Liver (tissue), 9 donors: ENCODE results near the gene MAVS. TPM values are rescaled to one million over a fixed set of nuclear protein-coding genes. Genes with fewer than 3 reads are reported as not detected.

Experiments used
- DNase-seq: peaks from one replicate; pipeline ENCODE4 v3.0.0-alpha.2; 2017; ENCODE audit warnings: low spot score
- H3K27ac ChIP-seq, 2 donors: one replicate each; pipeline ENCODE4 v1.7.0; 2013; ENCODE audit warnings: inconsistent platforms in 2 of 2, low read length in 2 of 2, control low read depth in 1 of 2, low read depth in 1 of 2, mild to moderate bottlenecking in 1 of 2
- H3K27me3 ChIP-seq, 4 donors: one replicate each; pipeline versions ENCODE4 v1.6.1 to v1.7.0; 2013; ENCODE audit warnings: low read length in 3 of 4, inconsistent platforms in 1 of 4, mild to moderate bottlenecking in 1 of 4, moderate library complexity in 1 of 4; ENCODE audit not compliant: control insufficient read depth in 4 of 4, insufficient read depth in 4 of 4
- H3K36me3 ChIP-seq, 4 donors: one replicate each; pipeline versions ENCODE4 v1.6.1 to v1.7.0; 2013; ENCODE audit warnings: low read length in 3 of 4, mild to moderate bottlenecking in 3 of 4, low read depth in 1 of 4, moderate library complexity in 1 of 4; ENCODE audit not compliant: control insufficient read depth in 4 of 4, insufficient read depth in 3 of 4
- H3K4me1 ChIP-seq, 4 donors: one replicate each; pipeline versions ENCODE4 v1.6.1 to v1.7.0; 2013; ENCODE audit warnings: low read length in 3 of 4, mild to moderate bottlenecking in 3 of 4, moderate library complexity in 1 of 4; ENCODE audit not compliant: control insufficient read depth in 4 of 4, insufficient read depth in 4 of 4
- H3K4me3 ChIP-seq, 3 donors: one replicate each; pipeline versions ENCODE4 v1.6.1 to v1.7.0; 2013; ENCODE audit warnings: low read length in 3 of 3, control low read depth in 1 of 3, low read depth in 1 of 3, mild to moderate bottlenecking in 1 of 3
- H3K9ac ChIP-seq, 2 donors: one replicate each; pipeline ENCODE4 v1.7.0; 2013; ENCODE audit warnings: low read length in 2 of 2, mild to moderate bottlenecking in 2 of 2, moderate library complexity in 2 of 2, control low read depth in 1 of 2, low read depth in 1 of 2
- H3K9me3 ChIP-seq, 4 donors: one replicate each; pipeline versions ENCODE4 v1.6.1 to v1.7.0; 2013; ENCODE audit warnings: low read length in 3 of 4; ENCODE audit not compliant: control insufficient read depth in 4 of 4
- EGR1 ChIP-seq, 2 donors: IDR thresholded peaks; 2 replicates each; pipeline ENCODE4 v1.6.1; 2016 to 2018; ENCODE audit warnings: antibody characterized with exemption in 2 of 2, low read depth in 2 of 2
- FOXA2 ChIP-seq: IDR thresholded peaks from 2 replicates; pipeline ENCODE4 v1.6.1; 2016; ENCODE audit warnings: antibody characterized with exemption
- GABPA ChIP-seq, 2 donors: IDR thresholded peaks in 1 of 2; conservative IDR thresholded peaks in 1 of 2; 2 replicates each; pipeline ENCODE4 v1.6.1; 2016; ENCODE audit warnings: antibody characterized with exemption in 2 of 2, mild to moderate bottlenecking in 1 of 2, moderate library complexity in 1 of 2
- HNF4A ChIP-seq, 2 donors: conservative IDR thresholded peaks; 2 replicates each; pipeline ENCODE4 v1.6.1; 2016; ENCODE audit warnings: antibody characterized with exemption in 2 of 2, mild to moderate bottlenecking in 2 of 2
- HNF4G ChIP-seq: IDR thresholded peaks from 2 replicates; pipeline ENCODE4 v1.6.1; 2016; ENCODE audit warnings: antibody characterized with exemption
- RAD21 ChIP-seq, 2 donors: IDR thresholded peaks; 2 replicates each; pipeline ENCODE4 v1.6.1; 2016; ENCODE audit warnings: antibody characterized with exemption in 2 of 2, mild to moderate bottlenecking in 2 of 2
- RXRA ChIP-seq, 2 donors: IDR thresholded peaks; 2 replicates each; pipeline ENCODE4 v1.6.1; 2017 to 2018; ENCODE audit warnings: antibody characterized with exemption in 2 of 2, mild to moderate bottlenecking in 1 of 2
- SP1 ChIP-seq: IDR thresholded peaks from 2 replicates; pipeline ENCODE4 v1.6.1; 2018; ENCODE audit warnings: antibody characterized with exemption, mild to moderate bottlenecking
- YY1 ChIP-seq: IDR thresholded peaks from 2 replicates; pipeline ENCODE4 v1.6.1; 2016; ENCODE audit warnings: antibody characterized with exemption, mild to moderate bottlenecking
- WGBS: extraction: QIAGEN DNeasy Blood & Tissue Kit; methylation state at CpG from one replicate; pipeline ENCODE4 v1.1.7; 2013; 5-methylcytosine and 5-hydroxymethylcytosine counted together
- polyA plus RNA-seq, 2 donors: library from polyadenylated mRNA; stranded (reverse) in 1 of 2; unstranded in 1 of 2; fragments of 200-250 nt in 1 of 2; fragments of >200 nt in 1 of 2; fragmentation: Nextera tagmentation in 1 of 2; extraction: Ambion mirVana in 1 of 2; gene quantifications; one replicate each; pipeline versions ENCODE4 v1.2.1 to v1.2.3, GENCODE V29; 2013 to 2015
- total RNA-seq, 2 donors: library from RNA; depleted of rRNA; stranded (reverse); fragments of >200 nt; gene quantifications; one replicate each; pipeline ENCODE4 v1.2.3, GENCODE V29; 2014
- TF ChIP-seq, protein P1 (sequence below): IDR thresholded peaks from 2 replicates; pipeline ENCODE4 v1.6.1; 2016; ENCODE audit warnings: antibody characterized with exemption, mild to moderate bottlenecking
- TF ChIP-seq, protein P2 (sequence below): fragments of 150-350 bp; IDR thresholded peaks from 2 replicates; pipeline ENCODE4 v1.5.1; 2017; ENCODE audit warnings: improper control_type of control experiment, low read depth, low read length; ENCODE audit not compliant: missing input control
- TF ChIP-seq, protein P3 (sequence below): IDR thresholded peaks from 2 replicates; pipeline ENCODE4 v1.6.1; 2016; ENCODE audit warnings: antibody characterized with exemption
- TF ChIP-seq, protein P4 (sequence below): IDR thresholded peaks from 2 replicates; pipeline ENCODE4 v1.6.1; 2016; ENCODE audit warnings: antibody characterized with exemption
- TF ChIP-seq, protein P5 (sequence below): IDR thresholded peaks from 2 replicates; pipeline ENCODE4 v1.6.1; 2016; ENCODE audit warnings: antibody characterized with exemption
- donor health status: healthy.
- donor health status: healthy.
- donor health status: healthy.
- donor health status: healthy.
- donor health status: healthy.

The MAVS gene
- total and polyA plus RNA-seq, 4 donors, result 4.7 to 20.9 (median 11.9) TPM

DNA sequence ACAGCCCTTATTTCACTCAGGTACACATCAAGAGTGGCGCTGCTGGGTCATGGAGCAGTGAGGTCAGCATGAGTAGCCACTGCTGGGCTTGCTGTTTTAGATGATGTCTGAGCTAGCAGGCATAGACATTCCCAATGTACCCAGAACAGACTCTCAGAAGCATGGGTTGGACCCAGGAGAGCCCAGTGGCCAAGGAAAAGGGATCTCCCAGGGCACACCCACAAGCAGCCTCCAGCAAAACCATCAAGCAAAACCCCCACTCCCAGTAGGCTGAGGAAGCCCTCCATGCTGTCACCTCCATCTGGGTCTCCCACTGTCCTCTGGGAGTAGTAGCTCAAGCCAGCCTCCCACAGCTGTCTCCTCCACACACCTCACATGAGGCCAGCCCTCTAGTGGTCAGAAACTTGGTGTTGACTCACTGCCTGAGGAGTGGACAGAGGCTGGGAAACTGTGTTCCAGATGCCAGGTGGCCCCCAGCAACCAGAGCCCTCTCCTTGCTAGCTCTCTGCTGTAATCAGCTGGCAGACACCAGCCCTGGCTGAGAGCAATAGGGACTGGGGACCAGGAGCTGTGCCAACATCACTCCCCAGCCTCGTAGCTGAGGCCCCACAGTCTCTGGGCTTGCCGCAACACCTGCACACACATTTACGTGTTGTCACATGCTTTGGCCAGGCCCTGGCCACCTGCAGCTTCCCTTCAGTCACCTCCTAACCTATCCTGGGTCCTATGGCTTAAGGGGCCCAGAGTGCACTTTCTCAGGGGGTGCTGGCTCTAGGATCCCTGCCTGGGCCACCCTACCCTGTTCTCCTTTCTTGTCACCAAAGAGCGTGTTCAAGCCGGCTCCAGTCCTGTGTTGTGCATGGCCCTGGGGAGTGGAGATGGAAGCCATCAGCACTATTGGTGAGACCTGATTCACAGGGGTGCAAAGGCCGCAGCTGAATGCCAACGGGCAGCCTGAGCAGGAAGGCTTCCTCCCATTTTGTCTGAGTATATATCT, 28.2 kb upstream of the MAVS start:
- Histone ChIP-seq H3K36me3 (peaks cover 0 to 12% (median 7%) of the 10 kb centered on the region in 4 donors), H3K9ac (no peak overlapping the region), H3K4me3 (no peak overlapping the region), H3K27ac (peak overlapping the region; percentile 6 to 43), H3K9me3 (no peaks in the 10 kb centered on the region), H3K27me3 (no peaks in the 10 kb centered on the region), H3K4me1 (peaks cover 0 to 21% (median 13%) of the 10 kb centered on the region in 4 donors)
- 80% methylated on average over 8 of the region's 8 CpGs for WGBS
- TF ChIP-seq, protein P1, sequence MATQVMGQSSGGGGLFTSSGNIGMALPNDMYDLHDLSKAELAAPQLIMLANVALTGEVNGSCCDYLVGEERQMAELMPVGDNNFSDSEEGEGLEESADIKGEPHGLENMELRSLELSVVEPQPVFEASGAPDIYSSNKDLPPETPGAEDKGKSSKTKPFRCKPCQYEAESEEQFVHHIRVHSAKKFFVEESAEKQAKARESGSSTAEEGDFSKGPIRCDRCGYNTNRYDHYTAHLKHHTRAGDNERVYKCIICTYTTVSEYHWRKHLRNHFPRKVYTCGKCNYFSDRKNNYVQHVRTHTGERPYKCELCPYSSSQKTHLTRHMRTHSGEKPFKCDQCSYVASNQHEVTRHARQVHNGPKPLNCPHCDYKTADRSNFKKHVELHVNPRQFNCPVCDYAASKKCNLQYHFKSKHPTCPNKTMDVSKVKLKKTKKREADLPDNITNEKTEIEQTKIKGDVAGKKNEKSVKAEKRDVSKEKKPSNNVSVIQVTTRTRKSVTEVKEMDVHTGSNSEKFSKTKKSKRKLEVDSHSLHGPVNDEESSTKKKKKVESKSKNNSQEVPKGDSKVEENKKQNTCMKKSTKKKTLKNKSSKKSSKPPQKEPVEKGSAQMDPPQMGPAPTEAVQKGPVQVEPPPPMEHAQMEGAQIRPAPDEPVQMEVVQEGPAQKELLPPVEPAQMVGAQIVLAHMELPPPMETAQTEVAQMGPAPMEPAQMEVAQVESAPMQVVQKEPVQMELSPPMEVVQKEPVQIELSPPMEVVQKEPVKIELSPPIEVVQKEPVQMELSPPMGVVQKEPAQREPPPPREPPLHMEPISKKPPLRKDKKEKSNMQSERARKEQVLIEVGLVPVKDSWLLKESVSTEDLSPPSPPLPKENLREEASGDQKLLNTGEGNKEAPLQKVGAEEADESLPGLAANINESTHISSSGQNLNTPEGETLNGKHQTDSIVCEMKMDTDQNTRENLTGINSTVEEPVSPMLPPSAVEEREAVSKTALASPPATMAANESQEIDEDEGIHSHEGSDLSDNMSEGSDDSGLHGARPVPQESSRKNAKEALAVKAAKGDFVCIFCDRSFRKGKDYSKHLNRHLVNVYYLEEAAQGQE, result no peak
- peak; percentile 79 to 89 for TF ChIP-seq RAD21 (IDR thresholded peaks at IDR 0.05)
- TF ChIP-seq, protein P2, sequence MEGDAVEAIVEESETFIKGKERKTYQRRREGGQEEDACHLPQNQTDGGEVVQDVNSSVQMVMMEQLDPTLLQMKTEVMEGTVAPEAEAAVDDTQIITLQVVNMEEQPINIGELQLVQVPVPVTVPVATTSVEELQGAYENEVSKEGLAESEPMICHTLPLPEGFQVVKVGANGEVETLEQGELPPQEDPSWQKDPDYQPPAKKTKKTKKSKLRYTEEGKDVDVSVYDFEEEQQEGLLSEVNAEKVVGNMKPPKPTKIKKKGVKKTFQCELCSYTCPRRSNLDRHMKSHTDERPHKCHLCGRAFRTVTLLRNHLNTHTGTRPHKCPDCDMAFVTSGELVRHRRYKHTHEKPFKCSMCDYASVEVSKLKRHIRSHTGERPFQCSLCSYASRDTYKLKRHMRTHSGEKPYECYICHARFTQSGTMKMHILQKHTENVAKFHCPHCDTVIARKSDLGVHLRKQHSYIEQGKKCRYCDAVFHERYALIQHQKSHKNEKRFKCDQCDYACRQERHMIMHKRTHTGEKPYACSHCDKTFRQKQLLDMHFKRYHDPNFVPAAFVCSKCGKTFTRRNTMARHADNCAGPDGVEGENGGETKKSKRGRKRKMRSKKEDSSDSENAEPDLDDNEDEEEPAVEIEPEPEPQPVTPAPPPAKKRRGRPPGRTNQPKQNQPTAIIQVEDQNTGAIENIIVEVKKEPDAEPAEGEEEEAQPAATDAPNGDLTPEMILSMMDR, result peak; percentile 60
- TF ChIP-seq RXRA (IDR thresholded peaks at IDR 0.05), result peak in 1 of 2 donors; percentile 29
- TF ChIP-seq FOXA2, result no peak
- peak; percentile 64 for DNase-seq

DNA sequence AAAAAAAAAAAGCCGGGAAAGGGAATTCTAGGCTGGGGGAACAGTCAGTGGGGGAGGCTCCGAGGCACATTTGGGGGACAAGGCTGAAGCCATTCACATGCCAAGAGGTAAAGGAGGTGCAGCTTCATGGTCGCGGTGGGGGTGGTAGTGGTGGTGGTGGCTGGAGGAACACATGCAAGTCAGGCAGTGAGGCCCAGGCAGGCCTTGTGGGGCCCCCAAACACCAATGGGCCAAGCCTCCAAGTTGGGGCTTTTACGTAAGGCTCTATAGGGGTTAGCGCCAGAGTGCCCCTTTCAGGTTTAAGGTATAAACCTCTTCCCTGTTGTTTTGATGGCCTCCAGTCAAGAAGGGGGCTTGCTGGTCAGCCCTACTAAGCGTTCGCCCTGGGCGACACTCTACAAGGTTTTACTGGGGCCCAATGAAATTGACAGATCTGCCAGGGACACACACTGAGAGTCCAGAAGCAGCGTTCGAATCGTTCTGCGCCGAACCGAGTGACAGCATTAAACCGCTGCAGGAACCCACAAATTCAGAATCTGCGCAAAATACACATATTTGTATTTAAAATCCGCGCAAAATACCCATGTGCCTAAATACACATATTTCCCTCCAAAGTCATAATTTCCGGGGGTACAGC, 27.1 kb upstream of the MAVS start:
- Histone ChIP-seq H3K4me3 (peak overlapping the region; percentile 82 to 90 (median 84)), H3K4me1 (peaks cover 0 to 21% (median 13%) of the 10 kb centered on the region in 4 donors), H3K36me3 (peaks cover 3 to 22% (median 12%) of the 10 kb centered on the region in 4 donors), H3K9ac (peak overlapping the region; percentile 66 to 99), H3K27me3 (no peaks in the 10 kb centered on the region), H3K27ac (peak overlapping the region; percentile 96 to 99), H3K9me3 (no peaks in the 10 kb centered on the region)
- 67% methylated on average over 20 of the region's 20 CpGs for WGBS
- no peak for DNase-seq
- TF ChIP-seq FOXA2 (no peak), YY1 (no peak), GABPA (IDR thresholded peaks at IDR 0.05 in 1 of 2, conservative IDR thresholded peaks at IDR 0.05 in 1 of 2) (no peak), HNF4G (no peak), RAD21 (IDR thresholded peaks at IDR 0.05) (no peak), HNF4A (conservative IDR thresholded peaks at IDR 0.05) (no peak), SP1 (no peak), EGR1 (IDR thresholded peaks at IDR 0.05; ENCODE audit: low read depth in 2 of 2) (no peak)
- TF ChIP-seq, protein P3, sequence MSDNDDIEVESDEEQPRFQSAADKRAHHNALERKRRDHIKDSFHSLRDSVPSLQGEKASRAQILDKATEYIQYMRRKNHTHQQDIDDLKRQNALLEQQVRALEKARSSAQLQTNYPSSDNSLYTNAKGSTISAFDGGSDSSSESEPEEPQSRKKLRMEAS, result no peak
- TF ChIP-seq, protein P4, sequence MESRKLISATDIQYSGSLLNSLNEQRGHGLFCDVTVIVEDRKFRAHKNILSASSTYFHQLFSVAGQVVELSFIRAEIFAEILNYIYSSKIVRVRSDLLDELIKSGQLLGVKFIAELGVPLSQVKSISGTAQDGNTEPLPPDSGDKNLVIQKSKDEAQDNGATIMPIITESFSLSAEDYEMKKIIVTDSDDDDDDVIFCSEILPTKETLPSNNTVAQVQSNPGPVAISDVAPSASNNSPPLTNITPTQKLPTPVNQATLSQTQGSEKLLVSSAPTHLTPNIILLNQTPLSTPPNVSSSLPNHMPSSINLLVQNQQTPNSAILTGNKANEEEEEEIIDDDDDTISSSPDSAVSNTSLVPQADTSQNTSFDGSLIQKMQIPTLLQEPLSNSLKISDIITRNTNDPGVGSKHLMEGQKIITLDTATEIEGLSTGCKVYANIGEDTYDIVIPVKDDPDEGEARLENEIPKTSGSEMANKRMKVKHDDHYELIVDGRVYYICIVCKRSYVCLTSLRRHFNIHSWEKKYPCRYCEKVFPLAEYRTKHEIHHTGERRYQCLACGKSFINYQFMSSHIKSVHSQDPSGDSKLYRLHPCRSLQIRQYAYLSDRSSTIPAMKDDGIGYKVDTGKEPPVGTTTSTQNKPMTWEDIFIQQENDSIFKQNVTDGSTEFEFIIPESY, result no peak
- TF ChIP-seq, protein P5, sequence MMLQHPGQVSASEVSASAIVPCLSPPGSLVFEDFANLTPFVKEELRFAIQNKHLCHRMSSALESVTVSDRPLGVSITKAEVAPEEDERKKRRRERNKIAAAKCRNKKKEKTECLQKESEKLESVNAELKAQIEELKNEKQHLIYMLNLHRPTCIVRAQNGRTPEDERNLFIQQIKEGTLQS, result no peak
